Skeletal muscle tissue (tissue), 4 donors: ENCODE results near the gene AK5. TPM values are rescaled to one million over a fixed set of nuclear protein-coding genes. Genes with fewer than 3 reads are reported as not detected.
"Not testable (repeated sequence)": the region's sequence is repeated elsewhere in the genome, so short reads cannot be mapped to it uniquely, and the experiment has no call there.

Experiments
- H3K27ac ChIP-seq: one replicate; pipeline ENCODE4 v1.7.0; 2013; ENCODE audit warnings: mild to moderate bottlenecking, low read depth, low read length, inconsistent platforms
- H3K27me3 ChIP-seq, 3 donors: one replicate each; pipeline ENCODE4 v1.7.0; 2013; ENCODE audit warnings: low read length in 3 of 3; ENCODE audit not compliant: control insufficient read depth in 3 of 3, insufficient read depth in 3 of 3
- H3K36me3 ChIP-seq, 3 donors: one replicate each; pipeline ENCODE4 v1.7.0; 2013; ENCODE audit warnings: low read length in 3 of 3; ENCODE audit not compliant: control insufficient read depth in 3 of 3, insufficient read depth in 3 of 3
- H3K4me1 ChIP-seq, 3 donors: one replicate each; pipeline ENCODE4 v1.7.0; 2013; ENCODE audit warnings: low read length in 3 of 3, mild to moderate bottlenecking in 3 of 3; ENCODE audit not compliant: control insufficient read depth in 3 of 3, insufficient read depth in 3 of 3
- H3K4me3 ChIP-seq, 3 donors: one replicate each; pipeline ENCODE4 v1.7.0; 2013; ENCODE audit warnings: low read length in 3 of 3
- H3K9ac ChIP-seq, 3 donors: one replicate each; pipeline ENCODE4 v1.7.0; 2013; ENCODE audit warnings: low read length in 3 of 3, mild to moderate bottlenecking in 3 of 3, moderate library complexity in 2 of 3, low read depth in 1 of 3
- H3K9me3 ChIP-seq, 3 donors: one replicate each; pipeline ENCODE4 v1.7.0; 2013; ENCODE audit warnings: low read length in 3 of 3; ENCODE audit not compliant: control insufficient read depth in 3 of 3
- total RNA-seq: library from RNA; depleted of rRNA; stranded (reverse); fragments of >200 nt; gene quantifications from one replicate; pipeline ENCODE4 v1.2.3, GENCODE V29; 2014
- donor health status: Osteomylitis.

AK5 gene
- total RNA-seq, 1 donor from 2014 or later = 11.5 TPM

GRCh38 chr1:77406661-77407060 is 124.8 kb downstream of the AK5 start:
- Histone ChIP-seq H3K4me1 (no peaks in the 10 kb centered on the region), H3K36me3 (no peaks in the 10 kb centered on the region), H3K4me3 (no peak overlapping the region), H3K9ac (no peak overlapping the region), H3K27ac (no peak overlapping the region), H3K27me3 (peaks cover 0 to 3% (median 0%) of the 10 kb centered on the region in 3 donors), H3K9me3 (no peaks in the 10 kb centered on the region)

GRCh38 chr1:77407738-77408375 is 126.0 kb downstream of the AK5 start:
- H3K27me3 ChIP-seq = peaks cover 0 to 4% (median 0%) of the 10 kb centered on the region in 3 donors
- no peak overlapping the region for H3K4me3 ChIP-seq
- H3K27ac ChIP-seq = no peak overlapping the region
- H3K9me3 ChIP-seq = no peaks in the 10 kb centered on the region
- no peaks in the 10 kb centered on the region for H3K4me1 ChIP-seq
- H3K36me3 ChIP-seq = no peaks in the 10 kb centered on the region
- no peak overlapping the region for H3K9ac ChIP-seq

GRCh38 chr1:77408933-77409332 is 127.1 kb downstream of the AK5 start:
- H3K36me3 ChIP-seq, H3K27me3 ChIP-seq, H3K27ac ChIP-seq, H3K9ac ChIP-seq, H3K4me1 ChIP-seq, H3K9me3 ChIP-seq, H3K4me3 ChIP-seq: not testable (repeated sequence)

GRCh38 chr1:77412069-77412819 is 130.4 kb downstream of the AK5 start:
- Histone ChIP-seq H3K9me3 (no peaks in the 10 kb centered on the region), H3K4me1 (no peaks in the 10 kb centered on the region), H3K36me3 (no peaks in the 10 kb centered on the region), H3K27me3 (peaks cover 0 to 4% (median 0%) of the 10 kb centered on the region in 3 donors), H3K9ac (no peak overlapping the region), H3K27ac (no peak overlapping the region), H3K4me3 (no peak overlapping the region)

- Histone ChIP-seq H3K9me3 (no peaks in the 10 kb centered on the region), H3K9ac (no peak overlapping the region), H3K27ac (no peak overlapping the region), H3K36me3 (no peaks in the 10 kb centered on the region), H3K4me1 (no peaks in the 10 kb centered on the region), H3K27me3 (peaks cover 0 to 4% (median 0%) of the 10 kb centered on the region in 3 donors), H3K4me3 (no peak overlapping the region)
These were observed 131.2 kb downstream of the AK5 start for GRCh38 chr1:77412820-77413530.

GRCh38 chr1:77413541-77414335 is 131.9 kb downstream of the AK5 start:
- Histone ChIP-seq H3K36me3 (no peaks in the 10 kb centered on the region), H3K27me3 (peaks cover 0 to 4% (median 0%) of the 10 kb centered on the region in 3 donors), H3K4me3 (no peak overlapping the region), H3K9ac (no peak overlapping the region), H3K27ac (no peak overlapping the region), H3K9me3 (no peaks in the 10 kb centered on the region), H3K4me1 (no peaks in the 10 kb centered on the region)

GRCh38 chr1:77415579-77415978 is 133.8 kb downstream of the AK5 start:
- no peaks in the 10 kb centered on the region for H3K36me3 ChIP-seq
- no peak overlapping the region for H3K9ac ChIP-seq
- H3K27me3 ChIP-seq = peaks cover 0 to 4% (median 0%) of the 10 kb centered on the region in 3 donors
- no peak overlapping the region for H3K4me3 ChIP-seq
- H3K27ac ChIP-seq = no peak overlapping the region
- H3K9me3 ChIP-seq = no peaks in the 10 kb centered on the region
- no peaks in the 10 kb centered on the region for H3K4me1 ChIP-seq

- H3K4me3 ChIP-seq = no peak overlapping the region
- H3K27ac ChIP-seq = no peak overlapping the region
- no peaks in the 10 kb centered on the region for H3K36me3 ChIP-seq
- no peaks in the 10 kb centered on the region for H3K27me3 ChIP-seq
- no peaks in the 10 kb centered on the region for H3K4me1 ChIP-seq
- no peak overlapping the region for H3K9ac ChIP-seq
- no peaks in the 10 kb centered on the region for H3K9me3 ChIP-seq
These were observed 135.1 kb downstream of the AK5 start for GRCh38 chr1:77416692-77417450.

GRCh38 chr1:77418055-77418454 is 136.2 kb downstream of the AK5 start:
- not testable (repeated sequence) for H3K9me3 ChIP-seq, H3K27ac ChIP-seq

More at GRCh38 chr1:77418055-77418454, 136.2 kb downstream of the AK5 start:
- not testable (repeated sequence) for H3K36me3 ChIP-seq, H3K27me3 ChIP-seq, H3K4me1 ChIP-seq, H3K4me3 ChIP-seq, H3K9ac ChIP-seq
